Measurements from ENCODE around the gene IGF1R. TPM values are rescaled to one million over a fixed set of nuclear protein-coding genes. Genes with fewer than 3 reads are reported as not detected.
"Not testable (repeated sequence)": the region's sequence is repeated elsewhere in the genome, so short reads cannot be mapped to it uniquely, and the experiment has no call there.

Gene IGF1R
- total RNA-seq, 2 experiments from 2014 or later: 17.7 to 18.9 TPM

DNA sequence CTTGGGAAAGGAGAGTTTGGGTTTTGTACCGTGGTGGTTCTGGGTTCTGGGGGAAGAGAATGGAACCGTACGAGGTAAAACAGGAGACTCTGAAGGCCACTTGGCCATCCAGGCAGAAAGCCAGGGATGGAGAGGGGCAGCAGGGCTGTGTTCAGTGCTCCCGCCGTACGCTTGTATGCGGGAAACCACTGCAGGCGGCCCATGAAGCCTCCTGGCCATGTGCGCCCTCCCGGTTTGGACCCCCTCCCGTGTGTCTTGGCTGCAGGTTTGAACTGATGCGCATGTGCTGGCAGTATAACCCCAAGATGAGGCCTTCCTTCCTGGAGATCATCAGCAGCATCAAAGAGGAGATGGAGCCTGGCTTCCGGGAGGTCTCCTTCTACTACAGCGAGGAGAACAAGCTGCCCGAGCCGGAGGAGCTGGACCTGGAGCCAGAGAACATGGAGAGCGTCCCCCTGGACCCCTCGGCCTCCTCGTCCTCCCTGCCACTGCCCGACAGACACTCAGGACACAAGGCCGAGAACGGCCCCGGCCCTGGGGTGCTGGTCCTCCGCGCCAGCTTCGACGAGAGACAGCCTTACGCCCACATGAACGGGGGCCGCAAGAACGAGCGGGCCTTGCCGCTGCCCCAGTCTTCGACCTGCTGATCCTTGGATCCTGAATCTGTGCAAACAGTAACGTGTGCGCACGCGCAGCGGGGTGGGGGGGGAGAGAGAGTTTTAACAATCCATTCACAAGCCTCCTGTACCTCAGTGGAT is 308.6 kb downstream of the IGF1R start:
- Mint-ChIP-seq H3K36me3 (peaks cover 40% of the 10 kb centered on the region), H3K4me3 (no peak overlapping the region), H3K27me3 (no peaks in the 10 kb centered on the region), H3K27ac (no peak overlapping the region), H3K9me3 (peaks cover 9% of the 10 kb centered on the region), H3K4me1 (peaks cover 12% of the 10 kb centered on the region)
- DNase-seq: no peak

GRCh38 chr15:98957655-98958054 is 309.3 kb downstream of the IGF1R start:
- Mint-ChIP-seq H3K4me1 (peaks cover 5% of the 10 kb centered on the region), H3K36me3 (peaks cover 44% of the 10 kb centered on the region), H3K27ac (no peak overlapping the region), H3K4me3 (no peak overlapping the region), H3K9me3 (peaks cover 14% of the 10 kb centered on the region), H3K27me3 (no peaks in the 10 kb centered on the region)
- no peak for DNase-seq

- no peak overlapping the region for H3K27ac Mint-ChIP-seq
- DNase-seq: no peak
- peaks cover 14% of the 10 kb centered on the region for H3K9me3 Mint-ChIP-seq
- no peaks in the 10 kb centered on the region for H3K27me3 Mint-ChIP-seq
- peaks cover 47% of the 10 kb centered on the region for H3K36me3 Mint-ChIP-seq
- no peak overlapping the region for H3K4me3 Mint-ChIP-seq
- peaks cover under 1% of the 10 kb centered on the region for H3K4me1 Mint-ChIP-seq
Observed at GRCh38 chr15:98958076-98958475, 309.7 kb downstream of the IGF1R start.

DNA sequence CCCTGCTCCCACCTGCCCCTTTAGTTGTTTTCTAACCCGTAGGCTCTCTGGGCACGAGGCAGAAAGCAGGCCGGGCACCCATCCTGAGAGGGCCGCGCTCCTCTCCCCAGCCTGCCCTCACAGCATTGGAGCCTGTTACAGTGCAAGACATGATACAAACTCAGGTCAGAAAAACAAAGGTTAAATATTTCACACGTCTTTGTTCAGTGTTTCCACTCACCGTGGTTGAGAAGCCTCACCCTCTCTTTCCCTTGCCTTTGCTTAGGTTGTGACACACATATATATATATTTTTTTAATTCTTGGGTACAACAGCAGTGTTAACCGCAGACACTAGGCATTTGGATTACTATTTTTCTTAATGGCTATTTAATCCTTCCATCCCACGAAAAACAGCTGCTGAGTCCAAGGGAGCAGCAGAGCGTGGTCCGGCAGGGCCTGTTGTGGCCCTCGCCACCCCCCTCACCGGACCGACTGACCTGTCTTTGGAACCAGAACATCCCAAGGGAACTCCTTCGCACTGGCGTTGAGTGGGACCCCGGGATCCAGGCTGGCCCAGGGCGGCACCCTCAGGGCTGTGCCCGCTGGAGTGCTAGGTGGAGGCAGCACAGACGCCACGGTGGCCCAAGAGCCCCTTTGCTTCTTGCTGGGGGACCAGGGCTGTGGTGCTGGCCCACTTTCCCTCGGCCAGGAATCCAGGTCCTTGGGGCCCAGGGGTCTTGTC is 310.7 kb downstream of the IGF1R start:
- no peak overlapping the region for H3K27ac Mint-ChIP-seq
- H3K27me3 Mint-ChIP-seq: no peaks in the 10 kb centered on the region
- no peak overlapping the region for H3K4me3 Mint-ChIP-seq
- peaks cover 52% of the 10 kb centered on the region for H3K36me3 Mint-ChIP-seq
- H3K9me3 Mint-ChIP-seq: peaks cover 14% of the 10 kb centered on the region
- DNase-seq: no peak
- H3K4me1 Mint-ChIP-seq: no peaks in the 10 kb centered on the region

DNA sequence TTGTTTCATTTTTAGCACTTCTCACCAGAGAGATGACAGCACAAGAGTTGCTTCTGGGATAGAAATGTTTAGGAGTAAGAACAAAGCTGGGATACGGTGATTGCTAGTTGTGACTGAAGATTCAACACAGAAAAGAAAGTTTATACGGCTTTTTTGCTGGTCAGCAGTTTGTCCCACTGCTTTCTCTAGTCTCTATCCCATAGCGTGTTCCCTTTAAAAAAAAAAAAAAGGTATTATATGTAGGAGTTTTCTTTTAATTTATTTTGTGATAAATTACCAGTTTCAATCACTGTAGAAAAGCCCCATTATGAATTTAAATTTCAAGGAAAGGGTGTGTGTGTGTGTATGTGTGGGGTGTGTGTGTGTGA is 311.3 kb downstream of the IGF1R start:
- no peaks in the 10 kb centered on the region for H3K27me3 Mint-ChIP-seq
- peaks cover 52% of the 10 kb centered on the region for H3K36me3 Mint-ChIP-seq
- no peaks in the 10 kb centered on the region for H3K4me1 Mint-ChIP-seq
- DNase-seq: no peak
- H3K27ac Mint-ChIP-seq: no peak overlapping the region
- H3K4me3 Mint-ChIP-seq: no peak overlapping the region
- peaks cover 14% of the 10 kb centered on the region for H3K9me3 Mint-ChIP-seq

DNA sequence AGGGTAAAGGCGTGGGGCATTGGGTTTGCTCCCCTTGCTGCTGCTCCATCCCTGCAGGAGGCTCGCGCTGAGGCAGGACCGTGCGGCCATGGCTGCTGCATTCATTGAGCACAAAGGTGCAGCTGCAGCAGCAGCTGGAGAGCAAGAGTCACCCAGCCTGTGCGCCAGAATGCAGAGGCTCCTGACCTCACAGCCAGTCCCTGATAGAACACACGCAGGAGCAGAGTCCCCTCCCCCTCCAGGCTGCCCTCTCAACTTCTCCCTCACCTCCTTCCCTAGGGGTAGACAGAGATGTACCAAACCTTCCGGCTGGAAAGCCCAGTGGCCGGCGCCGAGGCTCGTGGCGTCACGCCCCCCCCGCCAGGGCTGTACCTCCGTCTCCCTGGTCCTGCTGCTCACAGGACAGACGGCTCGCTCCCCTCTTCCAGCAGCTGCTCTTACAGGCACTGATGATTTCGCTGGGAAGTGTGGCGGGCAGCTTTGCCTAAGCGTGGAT is 312.3 kb downstream of the IGF1R start:
- Mint-ChIP-seq H3K27ac (no peak overlapping the region), H3K9me3 (peaks cover 14% of the 10 kb centered on the region), H3K27me3 (no peaks in the 10 kb centered on the region), H3K4me1 (no peaks in the 10 kb centered on the region), H3K4me3 (no peak overlapping the region), H3K36me3 (peaks cover 52% of the 10 kb centered on the region)
- no peak for DNase-seq

DNA sequence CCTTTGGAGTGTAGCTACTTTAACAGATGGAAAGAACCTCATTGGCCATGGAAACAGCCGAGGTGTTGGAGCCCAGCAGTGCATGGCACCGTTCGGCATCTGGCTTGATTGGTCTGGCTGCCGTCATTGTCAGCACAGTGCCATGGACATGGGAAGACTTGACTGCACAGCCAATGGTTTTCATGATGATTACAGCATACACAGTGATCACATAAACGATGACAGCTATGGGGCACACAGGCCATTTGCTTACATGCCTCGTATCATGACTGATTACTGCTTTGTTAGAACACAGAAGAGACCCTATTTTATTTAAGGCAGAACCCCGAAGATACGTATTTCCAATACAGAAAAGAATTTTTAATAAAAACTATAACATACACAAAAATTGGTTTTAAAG is 315.1 kb downstream of the IGF1R start:
- H3K36me3 Mint-ChIP-seq: peaks cover 45% of the 10 kb centered on the region
- no peaks in the 10 kb centered on the region for H3K27me3 Mint-ChIP-seq
- no peak overlapping the region for H3K27ac Mint-ChIP-seq
- peaks cover 14% of the 10 kb centered on the region for H3K9me3 Mint-ChIP-seq
- no peak overlapping the region for H3K4me3 Mint-ChIP-seq
- H3K4me1 Mint-ChIP-seq: no peaks in the 10 kb centered on the region
- DNase-seq: no peak

DNA sequence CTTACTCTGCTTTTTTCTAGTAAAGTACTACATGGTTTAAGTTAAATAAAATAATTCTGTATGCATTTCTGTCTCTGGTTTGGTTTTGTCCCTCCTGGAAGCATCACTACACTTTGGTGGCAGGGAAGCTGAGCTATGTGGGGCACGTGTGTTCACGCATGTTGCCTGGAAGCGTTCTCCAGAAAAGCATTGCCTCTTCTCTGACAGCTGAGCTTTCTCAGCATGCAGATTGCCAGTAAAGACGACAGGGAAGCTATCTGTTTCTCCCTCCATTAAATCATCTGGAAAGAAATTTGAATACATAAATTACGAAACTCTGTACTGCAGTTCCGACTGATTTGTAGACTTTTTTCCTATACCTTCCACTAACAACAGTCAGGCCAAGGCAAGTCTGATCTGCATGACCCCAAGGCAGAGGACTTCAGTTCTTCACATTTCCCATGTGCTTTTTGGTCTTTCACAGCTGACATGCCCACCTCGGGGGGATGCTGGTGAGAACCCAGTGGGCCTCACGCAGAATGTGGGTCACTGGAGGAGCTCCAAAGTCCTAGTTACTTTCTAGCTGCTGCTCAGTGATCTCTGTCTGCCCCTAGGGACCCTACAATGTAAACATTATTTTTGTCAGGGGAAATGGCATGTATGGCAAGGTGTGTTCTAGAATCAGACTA is 316.3 kb downstream of the IGF1R start:
- peaks cover 14% of the 10 kb centered on the region for H3K9me3 Mint-ChIP-seq
- no peak overlapping the region for H3K4me3 Mint-ChIP-seq

GRCh38 chr15:98965134-98965491 is 316.8 kb downstream of the IGF1R start:
- H3K4me3 Mint-ChIP-seq, DNase-seq, H3K27me3 Mint-ChIP-seq, H3K4me1 Mint-ChIP-seq, H3K27ac Mint-ChIP-seq: not testable (repeated sequence)
- Mint-ChIP-seq H3K9me3 (peaks cover 14% of the 10 kb centered on the region), H3K36me3 (peaks cover 33% of the 10 kb centered on the region)

More for the DNA sequence above, 316.3 kb downstream of the IGF1R start:
- DNase-seq: no peak
- Mint-ChIP-seq H3K36me3 (peaks cover 36% of the 10 kb centered on the region), H3K27me3 (no peaks in the 10 kb centered on the region), H3K27ac (no peak overlapping the region), H3K4me1 (no peaks in the 10 kb centered on the region)

DNA sequence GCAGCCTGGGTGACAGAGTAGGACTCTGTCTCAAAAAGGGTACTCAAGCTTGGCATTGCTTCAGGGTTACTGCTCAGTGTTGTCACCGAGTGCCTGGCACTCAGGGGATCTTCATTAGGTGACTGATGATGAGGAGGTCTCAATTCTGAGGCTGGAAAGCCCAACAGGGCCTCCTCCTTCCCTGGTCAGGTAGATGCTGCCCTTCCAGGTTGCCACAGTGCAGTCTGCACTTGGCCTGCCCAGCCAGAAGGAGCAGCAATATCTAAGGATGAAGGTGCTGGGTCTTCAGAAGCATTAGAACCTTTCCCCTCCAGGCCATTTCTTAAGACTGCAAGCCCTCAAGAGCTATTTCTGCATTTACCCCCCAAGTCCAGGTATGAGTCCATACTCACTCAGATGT is 317.3 kb downstream of the IGF1R start:
- no peak for DNase-seq
- Mint-ChIP-seq H3K27ac (no peak overlapping the region), H3K4me3 (no peak overlapping the region), H3K27me3 (no peaks in the 10 kb centered on the region), H3K4me1 (no peaks in the 10 kb centered on the region), H3K36me3 (peaks cover 29% of the 10 kb centered on the region), H3K9me3 (peaks cover 14% of the 10 kb centered on the region)

DNA sequence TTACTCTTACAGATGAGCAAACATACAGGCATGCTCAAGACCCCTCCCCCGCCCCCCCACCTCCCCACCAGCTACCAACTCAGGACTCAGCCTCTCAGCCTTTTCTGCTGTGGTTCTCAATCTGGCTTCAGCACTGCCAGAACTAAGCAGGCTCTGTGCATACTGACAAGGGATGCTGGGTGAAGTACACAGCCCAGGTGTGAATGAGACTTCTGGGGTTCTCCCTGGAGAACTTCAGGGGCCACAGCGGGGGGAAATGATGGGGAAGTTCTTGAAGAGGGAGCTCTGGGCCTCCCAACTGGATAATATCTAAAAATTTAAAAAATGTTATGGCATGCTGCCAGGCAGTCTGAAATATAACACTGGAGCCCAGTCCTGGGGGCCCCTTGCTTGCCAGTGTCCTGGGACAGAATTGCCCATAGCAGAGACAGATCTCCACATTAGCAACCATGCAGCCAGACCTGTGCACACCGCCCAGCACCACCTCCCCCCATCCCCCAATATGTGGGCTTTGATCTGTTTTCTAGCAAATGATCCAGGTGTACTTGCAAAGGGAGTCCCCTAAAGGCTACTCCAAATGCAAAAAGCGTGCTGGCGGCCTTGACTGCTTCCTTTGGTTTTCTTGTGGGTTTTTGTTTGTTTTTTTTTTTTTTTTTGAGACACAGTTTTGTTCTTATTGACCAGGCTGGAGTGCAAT is 317.9 kb downstream of the IGF1R start:
- no peak overlapping the region for H3K4me3 Mint-ChIP-seq
- no peak for DNase-seq
- peaks cover 22% of the 10 kb centered on the region for H3K36me3 Mint-ChIP-seq
- peaks cover 12% of the 10 kb centered on the region for H3K9me3 Mint-ChIP-seq
- no peaks in the 10 kb centered on the region for H3K27me3 Mint-ChIP-seq
- no peak overlapping the region for H3K27ac Mint-ChIP-seq
- H3K4me1 Mint-ChIP-seq: no peaks in the 10 kb centered on the region

GRCh38 chr15:98967096-98967495 is 318.8 kb downstream of the IGF1R start:
- H3K9me3 Mint-ChIP-seq: peaks cover 4% of the 10 kb centered on the region
- no peak overlapping the region for H3K27ac Mint-ChIP-seq
- no peak overlapping the region for H3K4me3 Mint-ChIP-seq
- H3K4me1 Mint-ChIP-seq: no peaks in the 10 kb centered on the region
- peaks cover 14% of the 10 kb centered on the region for H3K36me3 Mint-ChIP-seq
- H3K27me3 Mint-ChIP-seq: no peaks in the 10 kb centered on the region
- DNase-seq: no peak

DNA sequence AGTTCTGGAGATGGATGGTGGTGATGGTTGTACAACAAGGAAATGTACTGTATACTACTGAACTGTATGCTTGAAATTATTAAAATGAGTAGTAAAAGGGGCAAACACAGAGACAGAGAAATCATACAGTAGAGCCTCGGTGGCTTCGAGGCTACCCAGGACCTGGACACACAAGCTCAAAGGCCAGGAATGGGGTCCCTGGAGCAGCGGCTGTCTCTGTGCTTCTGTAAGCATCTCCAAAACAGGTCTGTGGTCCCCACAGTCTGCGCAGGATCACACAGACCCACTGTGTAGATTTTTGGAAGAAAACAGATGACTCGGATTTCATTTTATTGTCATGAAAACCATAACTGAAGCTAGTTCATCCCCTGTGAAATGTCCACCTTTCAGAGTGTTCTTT is 319.6 kb downstream of the IGF1R start:
- Mint-ChIP-seq H3K4me1 (no peaks in the 10 kb centered on the region), H3K4me3 (no peak overlapping the region), H3K36me3 (peaks cover 6% of the 10 kb centered on the region), H3K27ac (no peak overlapping the region), H3K27me3 (no peaks in the 10 kb centered on the region), H3K9me3 (no peaks in the 10 kb centered on the region)
- no peak for DNase-seq

DNA sequence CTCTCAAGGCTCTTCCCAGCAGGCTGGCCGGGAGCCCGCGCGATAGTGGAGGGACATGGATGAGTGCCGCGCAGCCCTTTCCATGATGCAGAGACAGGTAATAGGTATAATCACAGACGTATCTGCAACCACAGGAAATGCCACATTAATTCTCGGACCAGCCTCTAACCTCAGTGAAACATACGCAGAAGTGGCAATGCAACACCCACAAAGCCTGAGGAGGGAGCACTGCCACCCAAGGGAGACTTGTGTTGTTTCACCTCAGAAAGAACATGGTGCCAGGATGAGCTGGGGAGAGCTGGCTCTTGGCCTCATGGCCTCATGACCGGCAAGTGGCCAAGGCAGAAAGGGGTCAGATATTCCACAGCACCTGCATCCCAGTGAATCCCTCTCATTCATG is 320.2 kb downstream of the IGF1R start:
- Mint-ChIP-seq H3K27me3 (no peaks in the 10 kb centered on the region), H3K36me3 (no peaks in the 10 kb centered on the region), H3K4me3 (no peak overlapping the region), H3K4me1 (no peaks in the 10 kb centered on the region), H3K27ac (no peak overlapping the region), H3K9me3 (no peaks in the 10 kb centered on the region)
- no peak for DNase-seq
